ENCODE results near the gene CNGA1. TPM values are rescaled to one million over a fixed set of nuclear protein-coding genes. Genes with fewer than 3 reads are reported as not detected.
A peak's percentile ranks its signal among the peaks of the same experiment; 100 is the strongest.

The CNGA1 gene
- total RNA-seq (under 1 TPM in 1 of 2 donors, not detected in 1; 0.73 TPM), polyA plus RNA-seq (ENCODE audit: insufficient read length in 6 of 6) (1 to 10 TPM in 5 of 6 donors, under 1 TPM in 1; 0.83 to 2.0 (median 1.6) TPM)
- long read RNA-seq, donor 1 = 0 reads
- long read RNA-seq, donor 2 = 0 reads
- long read RNA-seq, donor 3 = 0 reads
- long read RNA-seq, donor 4 = 0 reads
- long read RNA-seq, donor 5 = 0 reads
- long read RNA-seq, donor 6 = 0 reads
- long read RNA-seq, donor 7 = 0 reads
- long read RNA-seq, donor 8, partial matches to known transcripts = 0 of 1 reads
- long read RNA-seq, donor 8, other reads (novel, unspliced or antisense) = 0 of 1 reads
- long read RNA-seq, donor 9 = 0 reads
- long read RNA-seq, donor 10 = 0 reads
- long read RNA-seq, donor 11 = 0 reads
- long read RNA-seq, donor 12 = 0 reads

DNA sequence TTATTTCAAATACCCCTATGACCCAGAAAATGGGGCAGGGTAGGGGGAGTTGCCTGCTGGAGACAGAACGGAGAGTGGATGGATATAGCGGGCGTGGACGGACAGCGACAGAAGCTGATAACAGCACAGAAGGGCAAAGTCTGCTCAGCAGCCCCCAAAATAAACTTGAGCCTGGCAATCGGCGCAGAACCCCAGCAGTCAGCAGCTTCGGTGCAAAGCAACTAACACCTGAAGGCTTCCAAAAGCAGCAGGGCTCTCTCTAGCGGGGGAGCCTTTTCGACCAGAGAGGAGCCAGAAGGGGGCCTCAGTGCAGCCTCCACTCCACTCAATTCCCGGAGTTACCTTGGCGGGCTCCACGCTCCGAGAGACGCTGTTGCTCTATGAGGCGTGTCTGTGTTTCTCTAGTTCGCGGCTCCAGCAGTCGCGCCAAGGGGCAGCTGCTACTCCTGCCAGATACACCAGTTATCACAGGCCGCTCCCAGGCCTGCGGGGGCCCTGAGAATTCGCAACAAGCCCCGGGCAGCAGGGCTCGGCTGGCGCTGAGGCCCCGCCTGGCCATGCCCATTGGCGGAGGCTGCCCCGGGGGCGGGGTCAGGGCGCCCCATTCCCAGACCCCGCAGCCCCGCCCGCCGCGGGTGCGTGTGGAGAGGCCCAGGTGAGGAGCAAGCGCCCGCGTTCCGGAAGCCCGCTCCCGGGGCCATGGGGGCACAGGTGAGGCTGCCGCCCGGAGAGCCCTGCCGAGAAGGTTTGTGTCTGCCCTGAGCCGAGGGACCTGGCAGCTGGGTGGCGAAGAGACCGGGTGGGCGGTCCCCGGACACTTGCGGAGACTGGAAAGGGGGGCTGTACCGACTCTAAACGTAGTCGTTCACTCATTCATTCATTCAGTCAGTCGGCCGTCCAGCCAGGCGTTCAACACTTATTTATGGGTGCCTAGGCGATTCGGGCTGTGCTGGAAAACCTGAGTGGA, at the start of gene CNGA1, which contains the start of gene NIPAL1:
CNGA1 (minus strand) TSS at position 541 of the 967 bp plus-strand sequence. CDS start 63,992 bp downstream, outside the sequence.
NIPAL1 (plus strand) TSS at position 632 of the 967 bp plus-strand sequence; CDS start at position 700, 68 bp downstream.
- intact Hi-C loops (cut with DNase I) = no loop called here
- Histone ChIP-seq H3K36me3 (no peaks in the 10 kb centered on the region), H3K9me3 (no peaks in the 10 kb centered on the region), H3K4me3 (peak within 1 kb of the TSS; percentile 58 to 66), H3K4me1 (peaks cover 0 to 16% of the 10 kb centered on the region in 2 donors), H3K27ac (peak within 1 kb of the TSS in 1 of 2 donors; percentile 48), H3K27me3 (peaks cover 0 to 57% of the 10 kb centered on the region in 2 donors)
- DNase-seq (peak; percentile 67 to 95 (median 80)), ATAC-seq (peak; percentile 100)
- peak in 1 of 2 donors; percentile 15 for TF ChIP-seq CTCF (IDR thresholded peaks at IDR 0.05)

DNA sequence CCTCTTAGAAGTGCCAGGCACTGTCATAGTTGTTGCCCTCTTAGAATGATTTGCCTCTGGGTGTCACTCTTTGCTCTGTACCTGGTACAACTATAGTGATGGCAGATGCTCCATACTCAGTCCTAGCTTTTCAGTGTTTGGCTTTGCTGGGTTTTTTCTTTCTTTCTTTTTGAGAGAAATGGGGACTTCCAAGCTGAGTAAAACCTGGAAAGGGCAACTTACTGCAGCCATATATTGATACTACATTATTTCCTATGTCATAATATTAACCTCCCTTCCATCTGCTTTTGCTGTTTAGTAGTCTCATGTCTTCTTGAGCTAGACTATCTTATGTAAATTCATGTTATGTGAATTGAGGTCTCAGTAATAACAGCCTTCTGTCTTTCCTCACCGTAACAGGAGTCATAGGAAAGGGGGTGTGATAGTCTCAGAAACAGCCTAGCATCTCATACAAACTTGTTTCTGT, 49.1 kb upstream of the CNGA1 start:
- Histone ChIP-seq H3K27ac (no peak overlapping the region), H3K36me3 (no peaks in the 10 kb centered on the region), H3K4me1 (no peaks in the 10 kb centered on the region), H3K27me3 (no peaks in the 10 kb centered on the region), H3K4me3 (no peak overlapping the region), H3K9me3 (peaks cover 0 to 1% of the 10 kb centered on the region in 2 donors)
- TF ChIP-seq CTCF (IDR thresholded peaks at IDR 0.05) = no peak
- DNase-seq (no peak), ATAC-seq (no peak)
- intact Hi-C loops (cut with DNase I) = no loop called here

DNA sequence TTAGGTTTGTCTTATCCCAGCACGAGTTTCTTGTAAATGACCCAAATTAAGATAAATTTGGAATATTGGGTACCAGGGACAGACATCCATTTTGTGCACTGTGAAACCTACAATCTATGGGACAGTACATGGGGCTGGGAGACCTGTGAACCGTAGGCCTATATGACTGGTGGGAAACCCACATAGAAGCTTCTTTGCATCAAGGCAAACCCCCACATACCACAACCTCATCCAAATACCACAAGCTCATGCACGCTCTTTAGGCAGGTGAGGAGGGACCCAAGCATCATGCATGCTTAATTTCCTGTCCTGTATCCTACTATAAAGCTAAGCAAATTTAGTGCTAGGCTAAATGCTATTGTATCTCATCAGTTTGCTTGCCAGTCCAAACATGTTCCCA, 47.9 kb upstream of the CNGA1 start:
- intact Hi-C loops (cut with DNase I) = no loop called here
- Histone ChIP-seq H3K27ac (no peak overlapping the region), H3K9me3 (peaks cover 0 to 1% of the 10 kb centered on the region in 2 donors), H3K4me3 (no peak overlapping the region), H3K36me3 (no peaks in the 10 kb centered on the region), H3K27me3 (no peaks in the 10 kb centered on the region), H3K4me1 (no peaks in the 10 kb centered on the region)
- no peak for DNase-seq
- TF ChIP-seq CTCF (IDR thresholded peaks at IDR 0.05) = no peak
- ATAC-seq = no peak

DNA sequence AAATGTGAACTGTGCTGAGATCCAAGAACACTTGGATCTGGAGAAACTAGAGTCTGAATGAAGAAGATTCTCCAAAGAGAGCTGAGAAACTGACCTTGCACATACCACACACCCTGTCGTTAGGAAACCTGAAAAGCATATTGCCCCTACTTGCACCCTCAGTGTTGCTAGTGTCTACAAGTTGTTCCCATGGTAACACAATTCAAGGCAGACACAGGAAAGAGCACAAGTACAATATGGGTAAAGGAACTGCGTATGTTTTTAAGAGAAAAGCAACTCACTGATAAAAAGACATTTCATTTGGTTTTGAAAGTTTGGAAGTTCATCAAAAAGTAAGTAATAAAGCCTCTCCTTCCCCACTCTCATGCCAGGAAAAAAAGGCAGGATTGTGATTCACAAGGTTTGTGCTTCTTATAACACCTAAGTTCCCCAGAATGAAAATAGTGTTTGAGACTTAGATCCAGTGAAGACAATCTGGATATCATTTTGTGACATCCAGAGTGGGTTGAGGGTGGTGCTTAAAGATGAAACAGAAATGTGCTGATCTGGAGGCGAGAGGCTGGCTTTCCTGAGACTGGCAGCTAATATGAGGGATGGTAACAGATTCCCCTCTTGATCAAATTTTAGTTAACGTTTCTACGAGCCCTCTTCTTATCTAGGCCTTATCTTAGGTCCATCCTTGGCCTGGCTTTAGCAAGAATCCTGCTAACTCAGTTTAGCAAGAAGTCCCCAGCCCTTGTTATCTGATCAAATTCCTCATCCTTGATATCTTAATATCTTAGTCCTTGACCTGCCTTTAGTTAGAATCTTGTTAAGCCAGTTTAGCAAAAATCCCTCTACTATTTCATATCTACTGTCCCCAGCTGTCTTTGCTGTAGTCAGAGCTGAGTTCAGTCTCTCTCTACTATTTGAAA, 42.4 kb upstream of the CNGA1 start:
- Histone ChIP-seq H3K4me1 (no peaks in the 10 kb centered on the region), H3K27me3 (no peaks in the 10 kb centered on the region), H3K4me3 (no peak overlapping the region), H3K27ac (no peak overlapping the region), H3K9me3 (peaks cover 0 to 1% of the 10 kb centered on the region in 2 donors), H3K36me3 (no peaks in the 10 kb centered on the region)
- DNase-seq = no peak
- no peak for TF ChIP-seq CTCF (IDR thresholded peaks at IDR 0.05)
- intact Hi-C loops (cut with DNase I) = no loop called here
- ATAC-seq = no peak

Data from left lung (tissue), 14 donors.